Raji (cell line): ENCODE measurements around the gene MGAT3.

Experiments used
- POLR2A ChIP-seq: IDR thresholded peaks from 2 replicates; pipeline ENCODE4 v1.6.1; 2011; ENCODE audit warnings: low read depth, low read length, control low read depth; ENCODE audit not compliant: insufficient read depth

Gene MGAT3

DNA sequence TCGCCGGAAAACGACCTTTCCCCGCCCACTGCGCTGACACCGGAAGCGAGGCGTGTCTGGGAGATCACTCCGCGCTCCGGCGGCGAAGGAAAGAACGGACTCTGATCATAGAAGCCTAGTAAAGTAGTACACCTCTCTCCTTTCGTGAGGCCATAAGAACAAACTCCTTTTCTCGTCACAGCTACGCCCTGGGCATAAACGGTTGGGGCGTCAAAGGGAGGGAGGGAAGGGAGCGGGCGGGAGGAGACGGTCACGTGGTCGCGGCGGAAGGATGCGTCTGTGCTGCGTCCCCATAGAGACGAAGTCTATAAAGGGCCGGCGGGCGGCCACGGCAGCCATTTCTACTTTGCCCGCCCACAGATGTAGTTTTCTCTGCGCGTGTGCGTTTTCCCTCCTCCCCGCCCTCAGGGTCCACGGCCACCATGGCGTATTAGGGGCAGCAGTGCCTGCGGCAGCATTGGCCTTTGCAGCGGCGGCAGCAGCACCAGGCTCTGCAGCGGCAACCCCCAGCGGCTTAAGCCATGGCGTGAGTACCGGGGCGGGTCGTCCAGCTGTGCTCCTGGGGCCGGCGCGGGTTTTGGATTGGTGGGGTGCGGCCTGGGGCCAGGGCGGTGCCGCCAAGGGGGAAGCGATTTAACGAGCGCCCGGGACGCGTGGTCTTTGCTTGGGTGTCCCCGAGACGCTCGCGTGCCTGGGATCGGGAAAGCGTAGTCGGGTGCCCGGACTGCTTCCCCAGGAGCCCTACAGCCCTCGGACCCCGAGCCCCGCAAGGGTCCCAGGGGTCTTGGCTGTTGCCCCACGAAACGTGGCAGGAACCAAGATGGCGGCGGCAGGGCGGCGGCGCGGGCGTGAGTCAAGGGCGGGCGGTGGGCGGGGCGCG is 63.7 kb downstream of the MGAT3 start, which contains the start of gene ATF4:
TSS of gene ATF4 (plus strand) at position 337 of the 880 bp plus-strand sequence. CDS start 884 bp downstream, outside the sequence.
- peak; percentile 96 for TF ChIP-seq POLR2A

- peak; percentile 49; the same call in 1 of the 2 replicates for TF ChIP-seq POLR2A
Observed at GRCh38 chr22:39522567-39523300, 65.9 kb downstream of the MGAT3 start.

GRCh38 chr22:39524089-39524752 is 67.4 kb downstream of the MGAT3 start:
- TF ChIP-seq POLR2A, result peak; percentile 47; the same call in 1 of the 2 replicates

- 0 out of 2 replicates have a peak, but pooled peaks have one; percentile 28 for TF ChIP-seq POLR2A
Observed at GRCh38 chr22:39524753-39525657, 68.2 kb downstream of the MGAT3 start.

- no peak for TF ChIP-seq POLR2A
Observed at GRCh38 chr22:39525658-39525975, 68.8 kb downstream of the MGAT3 start.

- TF ChIP-seq POLR2A, result 0 out of 2 replicates have a peak, but pooled peaks have one; percentile 32
Observed at GRCh38 chr22:39526736-39527171, 69.9 kb downstream of the MGAT3 start.

- no peak; the same call in 1 of the 2 replicates for TF ChIP-seq POLR2A
Observed at GRCh38 chr22:39527481-39527961, 70.7 kb downstream of the MGAT3 start.

- no peak for TF ChIP-seq POLR2A
Observed at GRCh38 chr22:39528080-39528661, 71.4 kb downstream of the MGAT3 start.

GRCh38 chr22:39528681-39529486 is 72.1 kb downstream of the MGAT3 start:
- peak; percentile 54 for TF ChIP-seq POLR2A

GRCh38 chr22:39529487-39529851 is 72.7 kb downstream of the MGAT3 start:
- no peak for TF ChIP-seq POLR2A

DNA sequence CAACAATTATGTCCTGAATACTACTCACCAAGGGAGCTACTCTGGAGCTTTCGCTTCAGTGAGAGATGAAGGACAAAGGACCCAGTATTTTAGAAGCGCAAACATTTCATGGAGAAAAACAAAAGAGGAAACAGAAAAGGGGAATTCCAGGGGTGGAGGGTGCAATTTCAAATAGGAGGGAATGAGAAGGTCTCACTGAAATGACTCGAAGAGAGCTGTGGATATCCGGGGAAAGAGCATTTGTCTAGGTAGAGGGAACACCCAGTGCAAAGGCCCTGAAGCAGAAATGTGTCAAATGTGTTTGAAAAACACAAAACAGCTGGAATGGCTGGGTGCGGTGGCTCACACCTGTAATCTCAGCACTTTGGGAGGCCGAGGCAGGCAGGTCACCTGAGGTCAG is 73.3 kb downstream of the MGAT3 start:
- TF ChIP-seq POLR2A, result no peak

- no peak for TF ChIP-seq POLR2A
Observed at GRCh38 chr22:39530692-39531331, 74.0 kb downstream of the MGAT3 start.
